CD4-positive, alpha-beta T cell treated with Interleukin-6 at 100 ng/mL for 8 hours (primary cell): ENCODE data around the gene CIB4.

Experiments
- DNase-seq: peaks from one replicate; pipeline ENCODE4 v3.0.0-alpha.2; 2020; ENCODE audit warnings: mixed read lengths, low spot score

Gene CIB4

GRCh38 chr2:26550276-26551015 is 90.7 kb downstream of the CIB4 start:
- DNase-seq = no peak

DNA sequence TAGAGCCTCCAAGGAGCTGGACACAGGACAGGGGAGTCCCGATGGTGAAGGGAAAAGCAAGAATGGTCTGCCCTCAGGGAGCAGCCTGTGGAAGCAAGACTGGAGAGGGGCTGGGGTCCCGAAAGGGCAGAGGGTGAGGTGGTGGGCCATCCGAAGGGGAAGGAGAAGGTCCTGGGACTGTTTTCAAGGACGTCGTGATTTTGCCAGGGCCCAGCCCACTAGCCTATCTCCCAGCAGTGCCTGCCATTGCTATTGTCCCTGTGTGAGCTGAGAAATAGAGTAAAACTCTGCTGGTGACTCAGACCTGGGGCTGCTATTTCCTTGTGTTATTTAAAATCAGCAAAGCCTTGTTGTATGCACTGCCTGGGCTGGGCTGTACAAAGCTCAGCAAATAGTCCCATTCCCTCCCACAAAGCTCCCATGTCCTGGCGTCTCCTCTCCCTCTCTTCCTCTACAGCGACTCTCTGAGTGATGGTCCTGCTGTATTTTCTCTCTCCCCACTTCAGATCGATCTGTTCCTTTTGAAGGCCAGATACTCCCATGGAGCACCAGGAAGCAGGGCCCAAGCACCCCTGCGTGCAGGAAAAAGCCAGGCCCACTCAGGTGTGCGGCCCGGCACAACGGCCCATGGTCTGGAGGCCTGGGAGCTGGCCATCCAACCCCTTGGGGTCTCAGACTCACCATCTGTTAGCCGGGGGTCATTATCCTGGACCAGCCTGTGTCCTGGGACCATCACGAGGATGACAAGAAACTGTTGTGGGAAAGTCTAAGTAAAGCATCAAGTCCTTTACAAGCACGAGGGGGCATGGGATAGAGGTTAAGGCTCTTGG is 98.3 kb downstream of the CIB4 start:
- no peak for DNase-seq

DNA sequence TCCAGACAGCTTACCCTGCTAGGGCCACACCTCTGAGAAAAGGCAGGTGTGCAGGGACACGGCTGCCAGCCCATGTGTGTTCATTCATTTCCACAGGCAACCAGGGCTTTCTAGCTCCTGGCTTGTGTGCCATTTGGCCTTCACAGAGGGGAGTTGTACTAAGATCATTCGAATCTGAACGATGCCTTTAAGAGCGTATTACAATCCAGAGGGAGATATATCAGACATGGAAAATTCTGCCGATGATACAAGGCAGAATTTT is 99.0 kb downstream of the CIB4 start:
- no peak for DNase-seq

GRCh38 chr2:26541401-26542193 is 99.6 kb downstream of the CIB4 start:
- no peak for DNase-seq

DNA sequence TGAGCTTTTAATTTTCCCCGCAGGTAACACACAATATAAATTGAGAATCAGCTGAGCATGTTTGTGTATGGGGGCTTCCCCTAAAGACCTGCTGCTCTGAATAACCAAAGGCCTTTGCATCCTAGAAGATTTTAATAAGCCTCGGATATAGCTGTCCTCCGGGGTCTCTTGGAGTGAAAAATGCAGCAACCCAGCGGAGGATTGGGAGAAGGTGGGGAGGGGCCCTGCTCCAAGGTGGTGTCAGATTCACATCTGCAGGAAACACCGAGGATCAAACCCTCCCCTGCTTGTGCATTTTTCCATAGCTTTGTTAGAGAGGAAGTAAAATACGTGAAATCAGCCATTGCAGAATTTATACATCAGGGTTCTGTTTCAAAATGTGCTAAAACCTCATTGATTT is 100.2 kb downstream of the CIB4 start:
- DNase-seq = no peak

DNA sequence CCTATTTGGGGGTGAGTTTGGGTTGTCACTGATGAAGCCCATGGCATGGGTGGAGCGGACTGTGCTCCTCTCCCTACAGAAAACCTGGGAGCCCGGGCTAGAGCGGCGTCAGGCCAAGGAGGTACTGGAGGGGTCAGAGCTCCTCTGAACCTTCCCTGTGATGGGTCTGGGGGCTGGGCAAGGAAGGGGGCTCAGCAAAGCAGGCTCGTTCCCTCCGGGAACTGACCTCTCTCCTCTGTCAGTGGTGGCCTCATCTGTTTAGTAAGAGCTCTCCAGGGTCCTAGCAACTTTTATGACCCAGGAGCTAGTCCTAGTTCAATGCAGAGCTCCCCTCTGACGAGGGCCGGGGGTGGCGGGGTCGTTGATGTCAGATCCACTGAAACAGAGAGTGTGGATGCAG is 100.9 kb downstream of the CIB4 start:
- DNase-seq = no peak

GRCh38 chr2:26537826-26538475 is 103.2 kb downstream of the CIB4 start:
- DNase-seq = no peak

DNA sequence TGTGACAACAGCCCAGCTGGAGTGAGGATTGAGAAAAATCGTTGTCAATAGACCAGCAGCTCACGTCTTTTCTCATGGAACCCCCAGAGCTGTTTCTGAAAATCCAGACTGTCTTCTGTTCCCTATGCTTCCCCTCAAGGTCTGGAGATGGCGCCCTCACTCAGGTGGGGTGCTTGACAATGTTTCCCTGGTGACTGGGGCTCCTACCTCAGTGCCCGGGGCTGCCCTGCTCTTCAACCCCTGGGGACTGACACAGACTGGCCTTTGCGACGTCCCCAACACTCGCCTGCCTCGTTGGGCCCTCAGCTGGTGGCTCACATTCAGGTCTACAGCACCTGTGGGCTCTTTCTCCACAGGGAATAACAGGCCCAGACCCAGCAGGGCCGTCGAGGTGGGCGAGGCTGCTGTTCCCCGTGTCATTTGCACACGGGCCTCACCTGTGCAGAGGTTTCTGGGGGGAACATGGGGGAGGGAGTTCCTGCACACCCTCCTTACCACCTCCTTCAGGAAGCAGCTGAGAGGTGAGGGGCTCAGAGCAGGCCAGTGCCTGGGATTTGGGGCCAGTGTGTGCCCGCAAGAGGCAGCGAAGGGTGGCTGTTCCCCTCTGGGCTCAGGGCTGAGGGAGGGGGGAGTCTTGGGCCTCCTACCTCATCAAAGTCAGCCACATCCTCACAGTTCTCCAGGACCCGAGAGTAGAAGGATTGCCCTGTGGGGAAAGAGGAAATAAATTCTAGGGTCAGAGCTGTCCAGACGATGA is 103.9 kb downstream of the CIB4 start:
- no peak for DNase-seq

GRCh38 chr2:26536371-26537068 is 104.6 kb downstream of the CIB4 start:
- no peak for DNase-seq

DNA sequence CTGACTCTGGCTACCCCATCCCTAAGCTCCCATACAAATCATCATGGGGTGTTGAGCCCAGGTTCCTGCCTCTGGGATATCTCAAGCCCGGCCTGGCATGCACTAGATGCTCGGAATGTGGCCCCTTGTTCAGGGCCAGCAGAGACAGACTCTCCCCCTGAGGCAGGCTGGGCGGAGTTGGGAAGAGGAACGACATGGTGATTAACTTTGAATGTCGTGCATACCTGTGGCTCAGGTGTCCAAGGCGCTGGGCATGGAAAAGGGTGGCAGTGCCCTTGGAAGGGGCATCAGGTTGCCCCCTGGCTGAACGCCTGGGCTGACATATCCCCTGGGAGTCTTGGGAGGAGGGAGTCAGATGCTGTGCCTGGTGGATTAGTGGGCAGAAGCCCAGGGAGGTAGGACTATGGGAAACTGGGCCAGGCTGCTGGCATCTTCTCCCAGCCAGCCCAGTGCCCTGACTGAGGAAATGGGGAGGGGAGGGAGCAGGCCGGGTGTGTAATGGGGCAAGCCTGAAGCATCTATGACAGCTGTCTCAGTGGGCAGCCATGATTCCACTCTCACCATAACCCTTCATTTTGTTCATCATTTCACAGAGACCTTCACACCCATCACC is 105.4 kb downstream of the CIB4 start:
- no peak for DNase-seq

GRCh38 chr2:26534865-26535662 is 106.1 kb downstream of the CIB4 start:
- no peak for DNase-seq

GRCh38 chr2:26534098-26534864 is 106.9 kb downstream of the CIB4 start:
- no peak for DNase-seq

- DNase-seq = no peak
Observed at GRCh38 chr2:26533661-26534060, 107.5 kb downstream of the CIB4 start.

GRCh38 chr2:26532301-26533250 is 108.6 kb downstream of the CIB4 start:
- no peak for DNase-seq
